ENCODE results near the gene TBXAS1. TPM values are rescaled to one million over a fixed set of nuclear protein-coding genes. Genes with fewer than 3 reads are reported as not detected.

TBXAS1 gene
- total RNA-seq, 1 donor from 2014 or later = 3.5 TPM

GRCh38 chr7:139813151-139813550 lies 15.9 kb upstream of the TBXAS1 start:
- no peak overlapping the region for H3K4me3 Mint-ChIP-seq
- DNase-seq = no peak
- intact Hi-C loops (cut with micrococcal nuclease) = no loop called here

GRCh38 chr7:139813689-139814088 lies 15.4 kb upstream of the TBXAS1 start:
- DNase-seq = no peak
- Mint-ChIP-seq H3K36me3 (ENCODE audit: low read depth) (no peaks in the 10 kb centered on the region), H3K27ac (no peak overlapping the region), H3K9me3 (peaks cover 3% of the 10 kb centered on the region), H3K4me1 (peaks cover 8% of the 10 kb centered on the region), H3K4me3 (no peak overlapping the region), H3K27me3 (peaks cover under 1% of the 10 kb centered on the region)
- intact Hi-C loops (cut with micrococcal nuclease) = no loop called here

More at GRCh38 chr7:139813151-139813550, 15.9 kb upstream of the TBXAS1 start:
- peaks cover 8% of the 10 kb centered on the region for H3K4me1 Mint-ChIP-seq
- no peaks in the 10 kb centered on the region for H3K36me3 Mint-ChIP-seq (ENCODE audit: low read depth)
- peaks cover 3% of the 10 kb centered on the region for H3K27me3 Mint-ChIP-seq
- H3K9me3 Mint-ChIP-seq = peaks cover 3% of the 10 kb centered on the region
- no peak overlapping the region for H3K27ac Mint-ChIP-seq

- H3K4me3 Mint-ChIP-seq = no peak overlapping the region
- H3K9me3 Mint-ChIP-seq = peaks cover 3% of the 10 kb centered on the region
- no peak overlapping the region for H3K27ac Mint-ChIP-seq
- no peak for DNase-seq
- intact Hi-C loops (cut with micrococcal nuclease) = no loop called here
- no peaks in the 10 kb centered on the region for H3K36me3 Mint-ChIP-seq (ENCODE audit: low read depth)
- no peaks in the 10 kb centered on the region for H3K27me3 Mint-ChIP-seq
- peaks cover 5% of the 10 kb centered on the region for H3K4me1 Mint-ChIP-seq
Measured at GRCh38 chr7:139817249-139817648, 11.8 kb upstream of the TBXAS1 start.

GRCh38 chr7:139820089-139820488 lies 9.0 kb upstream of the TBXAS1 start:
- Mint-ChIP-seq H3K4me3 (no peak overlapping the region), H3K27ac (no peak overlapping the region), H3K9me3 (no peaks in the 10 kb centered on the region), H3K4me1 (no peaks in the 10 kb centered on the region), H3K27me3 (peaks cover under 1% of the 10 kb centered on the region), H3K36me3 (ENCODE audit: low read depth) (no peaks in the 10 kb centered on the region)
- no peak for DNase-seq
- intact Hi-C loops (cut with micrococcal nuclease) = no loop called here

- Mint-ChIP-seq H3K4me3 (no peak overlapping the region), H3K27me3 (peaks cover 6% of the 10 kb centered on the region), H3K9me3 (no peaks in the 10 kb centered on the region), H3K27ac (no peak overlapping the region), H3K36me3 (ENCODE audit: low read depth) (no peaks in the 10 kb centered on the region), H3K4me1 (no peaks in the 10 kb centered on the region)
- intact Hi-C loops (cut with micrococcal nuclease) = no loop called here
- DNase-seq = no peak
Measured at GRCh38 chr7:139821349-139822105, 7.5 kb upstream of the TBXAS1 start.

- Mint-ChIP-seq H3K4me3 (no peak overlapping the region), H3K27ac (no peak overlapping the region), H3K4me1 (no peaks in the 10 kb centered on the region), H3K9me3 (no peaks in the 10 kb centered on the region), H3K36me3 (ENCODE audit: low read depth) (no peaks in the 10 kb centered on the region), H3K27me3 (peaks cover 10% of the 10 kb centered on the region)
- no peak for DNase-seq
- intact Hi-C loops (cut with micrococcal nuclease) = no loop called here
Measured at GRCh38 chr7:139822855-139823254, 6.2 kb upstream of the TBXAS1 start.

GRCh38 chr7:139823959-139824521 lies 5.0 kb upstream of the TBXAS1 start:
- intact Hi-C loops (cut with micrococcal nuclease) = no loop called here
- H3K9me3 Mint-ChIP-seq = no peaks in the 10 kb centered on the region
- peaks cover 10% of the 10 kb centered on the region for H3K27me3 Mint-ChIP-seq
- DNase-seq = no peak
- no peak overlapping the region for H3K27ac Mint-ChIP-seq
- no peak overlapping the region for H3K4me3 Mint-ChIP-seq
- no peaks in the 10 kb centered on the region for H3K36me3 Mint-ChIP-seq (ENCODE audit: low read depth)
- H3K4me1 Mint-ChIP-seq = peaks cover 3% of the 10 kb centered on the region

GRCh38 chr7:139825666-139826290 lies 3.3 kb upstream of the TBXAS1 start:
- Mint-ChIP-seq H3K9me3 (peaks cover under 1% of the 10 kb centered on the region), H3K36me3 (ENCODE audit: low read depth) (no peaks in the 10 kb centered on the region), H3K27ac (no peak overlapping the region), H3K27me3 (peaks cover 10% of the 10 kb centered on the region), H3K4me3 (no peak overlapping the region), H3K4me1 (peaks cover 17% of the 10 kb centered on the region)
- intact Hi-C loops (cut with micrococcal nuclease) = loop anchor here (5.0 kb wide), 1 partner anchor 48 kb away; the partner anchor contains the start of gene HIPK2
- no peak for DNase-seq

- DNase-seq = no peak
- Mint-ChIP-seq H3K27ac (no peak overlapping the region), H3K36me3 (ENCODE audit: low read depth) (no peaks in the 10 kb centered on the region), H3K4me3 (no peak overlapping the region), H3K9me3 (peaks cover 8% of the 10 kb centered on the region), H3K4me1 (peaks cover 22% of the 10 kb centered on the region), H3K27me3 (peaks cover 10% of the 10 kb centered on the region)
- intact Hi-C loops (cut with micrococcal nuclease) = loop anchor here (5.0 kb wide), 1 partner anchor 50 kb away; the partner anchor contains the start of gene HIPK2
Measured at GRCh38 chr7:139827042-139827441, 2.0 kb upstream of the TBXAS1 start.

GRCh38 chr7:139828446-139828845 lies 618 bp upstream of the TBXAS1 start:
- peaks cover 10% of the 10 kb centered on the region for H3K27me3 Mint-ChIP-seq
- no peak overlapping the region for H3K27ac Mint-ChIP-seq
- peaks cover 22% of the 10 kb centered on the region for H3K4me1 Mint-ChIP-seq
- H3K9me3 Mint-ChIP-seq = peaks cover 17% of the 10 kb centered on the region
- H3K36me3 Mint-ChIP-seq (ENCODE audit: low read depth) = no peaks in the 10 kb centered on the region
- no peak for DNase-seq
- no peak overlapping the region for H3K4me3 Mint-ChIP-seq
- intact Hi-C loops (cut with micrococcal nuclease) = loop anchor here (5.0 kb wide), 1 partner anchor 51 kb away; the partner anchor contains the start of gene HIPK2

GRCh38 chr7:139829775-139830117 lies 682 bp downstream of the TBXAS1 start:
- Mint-ChIP-seq H3K27ac (peak overlapping the region; percentile 75), H3K36me3 (ENCODE audit: low read depth) (peaks cover 3% of the 10 kb centered on the region), H3K9me3 (peaks cover 28% of the 10 kb centered on the region), H3K4me1 (peaks cover 22% of the 10 kb centered on the region), H3K27me3 (peaks cover 12% of the 10 kb centered on the region), H3K4me3 (peak overlapping the region; percentile 57)
- no peak for DNase-seq
- intact Hi-C loops (cut with micrococcal nuclease) = loop anchor here (1.0 to 5.0 kb wide), 2 partner anchors 52 to 87 kb away; partner anchors contain the start of gene HIPK2

GRCh38 chr7:139830292-139830691 lies 1.2 kb downstream of the TBXAS1 start:
- intact Hi-C loops (cut with micrococcal nuclease) = no loop called here
- Mint-ChIP-seq H3K36me3 (ENCODE audit: low read depth) (peaks cover 3% of the 10 kb centered on the region), H3K9me3 (peaks cover 28% of the 10 kb centered on the region), H3K4me1 (peaks cover 22% of the 10 kb centered on the region), H3K4me3 (peak overlapping the region; percentile 57), H3K27me3 (peaks cover 10% of the 10 kb centered on the region), H3K27ac (no peak overlapping the region)
- DNase-seq = no peak

- H3K9me3 Mint-ChIP-seq = peaks cover 28% of the 10 kb centered on the region
- no peak for DNase-seq
- H3K4me1 Mint-ChIP-seq = peaks cover 22% of the 10 kb centered on the region
- H3K27me3 Mint-ChIP-seq = peaks cover 9% of the 10 kb centered on the region
- intact Hi-C loops (cut with micrococcal nuclease) = no loop called here
- peaks cover 3% of the 10 kb centered on the region for H3K36me3 Mint-ChIP-seq (ENCODE audit: low read depth)
- H3K4me3 Mint-ChIP-seq = no peak overlapping the region
- H3K27ac Mint-ChIP-seq = no peak overlapping the region
Measured at GRCh38 chr7:139830782-139831501, 1.9 kb downstream of the TBXAS1 start.

All from activated CD4-positive, alpha-beta T cell treated with anti-CD3 and anti-CD28 coated beads, Interleukin-2, amount 10 ng/mL, durations not matched to agents 24 days and 14 days (primary cell).